Smooth muscle cell (in vitro differentiated cells): ENCODE results near the gene ERGIC1. TPM values are rescaled to one million over a fixed set of nuclear protein-coding genes. Genes with fewer than 3 reads are reported as not detected.

Source experiments
- DNase-seq: peaks from one replicate; lab custom pipeline; 2025; ENCODE audit not compliant: unreplicated experiment; lab: John Stamatoyannopoulos, UW
- H2AFZ ChIP-seq: fragments of 200-600 bp; sonication (generic); 2 replicates; pipeline ENCODE4 v1.6.0; 2016; ENCODE audit warnings: antibody characterized with exemption, low read depth, mild to moderate bottlenecking
- H3F3A ChIP-seq: fragments of 200-600 bp; sonication (generic); 2 replicates; pipeline ENCODE4 v1.6.0; 2017; ENCODE audit warnings: antibody characterized with exemption, low read depth
- H3K27ac ChIP-seq: fragments of 200-600 bp; sonication (generic); 2 replicates; pipeline ENCODE4 v1.5.1; 2016; ENCODE audit warnings: low read depth, mild to moderate bottlenecking
- H3K27me3 ChIP-seq: fragments of 200-600 bp; sonication (generic); 2 replicates; pipeline ENCODE4 v1.6.1; 2016; ENCODE audit warnings: low read depth, mild to moderate bottlenecking
- H3K36me3 ChIP-seq: fragments of 200-600 bp; sonication (generic); 2 replicates; pipeline ENCODE4 v1.5.1; 2016; ENCODE audit warnings: low read depth
- H3K4me1 ChIP-seq: fragments of 200-600 bp; sonication (generic); 2 replicates; pipeline ENCODE4 v1.5.1; 2016; ENCODE audit warnings: low read depth
- H3K4me2 ChIP-seq: fragments of 200-600 bp; sonication (generic); 2 replicates; pipeline ENCODE4 v1.6.0; 2016; ENCODE audit warnings: mild to moderate bottlenecking
- H3K4me3 ChIP-seq: fragments of 200-600 bp; sonication (generic); 2 replicates; pipeline ENCODE4 v1.5.1; 2016; ENCODE audit warnings: mild to moderate bottlenecking
- H3K79me2 ChIP-seq: fragments of 200-600 bp; sonication (generic); 2 replicates; pipeline ENCODE4 v1.6.0; 2016; ENCODE audit warnings: low read depth, mild to moderate bottlenecking
- H3K9ac ChIP-seq: fragments of 200-600 bp; sonication (generic); 2 replicates; pipeline ENCODE4 v1.6.0; 2016; ENCODE audit warnings: low read depth
- H3K9me3 ChIP-seq: fragments of 200-600 bp; sonication (generic); replicated peaks from 2 replicates; pipeline ENCODE4 v1.5.1; 2016; ENCODE audit warnings: low read depth
- H4K20me1 ChIP-seq: fragments of 200-600 bp; sonication (generic); 2 replicates; pipeline ENCODE4 v1.6.0; 2016; ENCODE audit warnings: low read depth
- CTCF ChIP-seq: fragments of 200-600 bp; sonication (generic); IDR thresholded peaks from 2 replicates; pipeline ENCODE4 v1.5.1; 2017; ENCODE audit warnings: borderline replicate concordance, mild to moderate bottlenecking, antibody characterized with exemption; ENCODE audit not compliant: insufficient read depth, poor library complexity, severe bottlenecking
- WGBS: methylation state at CpG from one replicate; pipeline ENCODE4 v1.1.7; 2016; ENCODE audit warnings: low lambda C conversion rate; 5-methylcytosine and 5-hydroxymethylcytosine counted together
- polyA plus RNA-seq: library from polyadenylated mRNA; unstranded; fragments of >200 nt; fragmentation: Nextera tagmentation; extraction: Ambion mirVana; gene quantifications from 2 replicates; pipeline ENCODE4 v1.2.1, GENCODE V29; 2016
- total RNA-seq: library from RNA; depleted of rRNA; stranded (reverse); fragments of >200 nt; gene quantifications from 2 replicates; pipeline ENCODE4 v1.2.3, GENCODE V29; 2014

The ERGIC1 gene
- total and polyA plus RNA-seq, 2 experiments from 2014 or later = 38.2 to 140 TPM

- no peaks in the 10 kb centered on the region for H3K4me1 ChIP-seq
- no peak overlapping the region for H2AFZ ChIP-seq
- TF ChIP-seq CTCF = no peak
- no peaks in the 10 kb centered on the region for H4K20me1 ChIP-seq
- peak overlapping the region; percentile 60 for H3K27ac ChIP-seq
- no peaks in the 10 kb centered on the region for H3K36me3 ChIP-seq
- no peak overlapping the region for H3K9ac ChIP-seq
- no peak for DNase-seq
- peaks cover 19% of the 10 kb centered on the region for H3F3A ChIP-seq
- H3K79me2 ChIP-seq = no peaks in the 10 kb centered on the region
- H3K4me3 ChIP-seq = no peak overlapping the region
- H3K9me3 ChIP-seq = no peaks in the 10 kb centered on the region
- H3K27me3 ChIP-seq = no peaks in the 10 kb centered on the region
- WGBS = 95% methylated on average over 8 of the region's 8 CpGs
- H3K4me2 ChIP-seq = no peak overlapping the region
Observed at GRCh38 chr5:172954751-172955159, 120.7 kb downstream of the ERGIC1 start.

- no peak overlapping the region for H3K4me2 ChIP-seq
- H4K20me1 ChIP-seq = no peaks in the 10 kb centered on the region
- no peak overlapping the region for H2AFZ ChIP-seq
- no peaks in the 10 kb centered on the region for H3K27me3 ChIP-seq
- H3K79me2 ChIP-seq = peaks cover 11% of the 10 kb centered on the region
- WGBS = 93% methylated on average over 3 of the region's 3 CpGs
- peak overlapping the region; percentile 58 for H3K27ac ChIP-seq
- TF ChIP-seq CTCF = no peak
- no peak overlapping the region for H3K4me3 ChIP-seq
- H3K4me1 ChIP-seq = peaks cover 7% of the 10 kb centered on the region
- H3K36me3 ChIP-seq = no peaks in the 10 kb centered on the region
- peaks cover 19% of the 10 kb centered on the region for H3F3A ChIP-seq
- no peak for DNase-seq
- no peak overlapping the region for H3K9ac ChIP-seq
- H3K9me3 ChIP-seq = no peaks in the 10 kb centered on the region
Observed at GRCh38 chr5:172956228-172956627, 122.2 kb downstream of the ERGIC1 start.

DNA sequence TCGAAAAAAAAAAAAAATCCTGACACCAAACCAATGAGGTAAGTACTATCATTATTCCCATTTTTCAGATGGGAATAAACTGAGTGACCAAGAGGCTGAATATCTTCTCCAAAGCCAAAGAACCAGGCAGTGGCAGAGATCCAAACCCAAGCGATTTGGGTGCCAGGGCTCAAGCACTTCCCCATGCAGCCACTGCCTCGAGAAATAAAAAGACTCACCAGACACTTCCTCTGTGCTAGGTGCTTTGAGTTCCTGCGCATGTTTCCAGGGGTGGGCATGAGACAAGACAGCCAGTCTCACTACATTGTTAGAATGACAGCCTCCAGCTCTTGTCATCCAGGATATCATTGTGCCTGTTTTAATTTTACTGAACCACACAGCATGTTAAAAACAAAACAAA lies 122.9 kb downstream of the ERGIC1 start:
- no peak for DNase-seq
- H3K4me3 ChIP-seq = no peak overlapping the region
- peaks cover 15% of the 10 kb centered on the region for H3K79me2 ChIP-seq
- no peak for TF ChIP-seq CTCF
- no peaks in the 10 kb centered on the region for H3K27me3 ChIP-seq
- H3K4me1 ChIP-seq = peaks cover 7% of the 10 kb centered on the region
- 95% methylated on average over 4 of the region's 4 CpGs for WGBS
- H3F3A ChIP-seq = peaks cover 19% of the 10 kb centered on the region
- no peak overlapping the region for H3K27ac ChIP-seq
- no peaks in the 10 kb centered on the region for H4K20me1 ChIP-seq
- no peak overlapping the region for H2AFZ ChIP-seq
- no peaks in the 10 kb centered on the region for H3K36me3 ChIP-seq
- no peak overlapping the region for H3K4me2 ChIP-seq
- no peak overlapping the region for H3K9ac ChIP-seq
- H3K9me3 ChIP-seq = no peaks in the 10 kb centered on the region

DNA sequence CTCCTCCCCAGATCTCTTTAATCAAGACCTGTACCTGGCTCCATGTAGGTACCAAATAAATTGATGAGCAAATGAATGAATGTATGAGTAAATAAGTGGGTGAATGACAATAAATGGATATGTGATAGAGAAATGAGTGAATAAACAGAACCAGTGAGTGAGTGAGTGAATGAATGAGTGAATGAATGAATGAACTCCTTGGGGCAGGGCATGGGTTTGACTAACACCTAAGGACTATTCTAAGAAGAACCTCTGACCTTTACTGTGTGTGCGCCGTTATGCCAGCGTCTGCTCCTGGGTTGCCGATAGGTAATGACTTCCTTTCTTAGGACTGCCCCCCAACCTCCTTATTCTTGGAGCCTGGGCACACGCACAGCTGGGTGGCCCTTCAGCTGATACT lies 123.4 kb downstream of the ERGIC1 start:
- no peak overlapping the region for H3K4me2 ChIP-seq
- peaks cover 7% of the 10 kb centered on the region for H3K4me1 ChIP-seq
- no peak overlapping the region for H3K27ac ChIP-seq
- no peak for DNase-seq
- 91% methylated on average over 5 of the region's 5 CpGs for WGBS
- no peaks in the 10 kb centered on the region for H3K36me3 ChIP-seq
- peaks cover 19% of the 10 kb centered on the region for H3K79me2 ChIP-seq
- TF ChIP-seq CTCF = no peak
- H3K27me3 ChIP-seq = no peaks in the 10 kb centered on the region
- peaks cover 19% of the 10 kb centered on the region for H3F3A ChIP-seq
- no peak overlapping the region for H3K9ac ChIP-seq
- no peaks in the 10 kb centered on the region for H4K20me1 ChIP-seq
- no peak overlapping the region for H3K4me3 ChIP-seq
- no peak overlapping the region for H2AFZ ChIP-seq
- no peaks in the 10 kb centered on the region for H3K9me3 ChIP-seq
